K562 (cell line): Measurements from ENCODE around the gene ARL14EPL. TPM values are rescaled to one million over a fixed set of nuclear protein-coding genes. Genes with fewer than 3 reads are reported as not detected.

Experiments used
- ATAC-seq: fragments of 200-7000 bp; cut with Tn5 transposase; 3 replicates; pipeline ENCODE4 v1.9.1; 2020; ENCODE audit warnings: moderate library complexity
- BruUV-seq: library from RNA; stranded (reverse); fragments of 400-500 nt; replicated peaks from 2 replicates; lab custom pipeline; 2021; lab: Mats Ljungman, UMichigan
- CTCF ChIA-PET: fragments of 300-600 bp; formaldehyde crosslinking; extraction: SDS; loops from one replicate; lab custom pipeline; 2021; ENCODE audit warnings: low intra/inter-chr PET ratio; lab: Yijun Ruan, JAX
- POLR2A ChIA-PET: fragments of 300-600, 350-650 bp; sonication (Branson Sonifier 250); formaldehyde crosslinking; extraction: SDS; loops from one replicate; lab custom pipeline; 2021; ENCODE audit warnings: antibody characterized with exemption, inconsistent platforms; lab: Yijun Ruan, JAX
- DNase-seq, 4 experiments: peaks; one replicate each; pipeline versions ENCODE4 v3.0.0 to v3.0.0-alpha.2; 2011 to 2018; ENCODE audit warnings: low spot score in 3 of 4, mixed read lengths in 3 of 4; ENCODE audit errors: extremely low read depth in 1 of 4
- FAIRE-seq: peaks from 2 replicates; lab custom pipeline; 2011; peaks lifted over from hg19 to GRCh38; lab: Jason Lieb, UNC
- H2AFZ ChIP-seq: 2 replicates; pipeline ENCODE4 v1.6.0; 2011; ENCODE audit warnings: low read depth, low read length, control low read depth, inconsistent platforms
- H3K27ac ChIP-seq: fragments of 200-600 bp; 3 replicates; pipeline ENCODE4 v1.8.0; 2011; ENCODE audit warnings: low read depth, mild to moderate bottlenecking, control low read depth, inconsistent platforms, low read length, moderate library complexity, mixed read lengths; ENCODE audit errors: extremely low read depth
- H3K27me3 ChIP-seq, 2 experiments: fragments of 300-600 bp in 1 of 2; 2 replicates in 1 of 2; 3 replicates in 1 of 2; pipeline versions ENCODE4 v1.6.0 to v1.8.0; 2011; ENCODE audit warnings: inconsistent platforms in 2 of 2, low read length in 2 of 2, mild to moderate bottlenecking in 1 of 2, mixed read lengths in 1 of 2, moderate library complexity in 1 of 2; ENCODE audit not compliant: control insufficient read depth in 2 of 2, insufficient read depth in 2 of 2
- H3K36me3 ChIP-seq: fragments of 300-600 bp; 3 replicates; pipeline ENCODE4 v1.8.0; 2011; ENCODE audit warnings: mild to moderate bottlenecking, low read length, inconsistent platforms; ENCODE audit not compliant: control insufficient read depth, insufficient read depth
- H3K4me1 ChIP-seq, 2 experiments: fragments of 200-600 bp in 1 of 2; replicated peaks in 1 of 2; 2 replicates in 1 of 2; 3 replicates in 1 of 2; pipeline versions ENCODE4 v1.5.1 to v1.8.0; 2011; ENCODE audit warnings: inconsistent platforms in 2 of 2, low read length in 2 of 2, mild to moderate bottlenecking in 1 of 2, mixed read lengths in 1 of 2, moderate library complexity in 1 of 2; ENCODE audit not compliant: control insufficient read depth in 2 of 2, insufficient read depth in 2 of 2
- H3K4me2 ChIP-seq: 2 replicates; pipeline ENCODE4 v1.6.1; 2011; ENCODE audit warnings: low read length, control low read depth, inconsistent platforms, mixed read lengths; ENCODE audit not compliant: insufficient read depth
- H3K4me3 ChIP-seq: fragments of 200-600 bp; sonication (generic), shearing (Covaris generic); 2 replicates; pipeline ENCODE4 v1.5.1; 2016; ENCODE audit warnings: control low read depth, inconsistent platforms
- H3K79me2 ChIP-seq: fragments of 200-600 bp; 3 replicates; pipeline ENCODE4 v1.8.0; 2011; ENCODE audit warnings: low read length, inconsistent platforms; ENCODE audit not compliant: control insufficient read depth, insufficient read depth
- H3K9ac ChIP-seq, 2 experiments: 2 replicates each; pipeline versions ENCODE4 v1.6.0 to v1.6.1; 2011; ENCODE audit warnings: low read depth in 2 of 2, low read length in 2 of 2, control low read depth in 1 of 2, inconsistent platforms in 1 of 2, mild to moderate bottlenecking in 1 of 2, mixed read lengths in 1 of 2; ENCODE audit not compliant: insufficient read depth in 1 of 2
- H3K9me1 ChIP-seq: one replicate; pipeline ENCODE4 v1.6.0; 2011; ENCODE audit warnings: inconsistent platforms, mild to moderate bottlenecking, low read length, moderate library complexity; ENCODE audit not compliant: control insufficient read depth, insufficient read depth
- H3K9me3 ChIP-seq: replicated peaks from 2 replicates; pipeline ENCODE4 v1.5.1; 2011; ENCODE audit warnings: low read depth, low read length, inconsistent platforms; ENCODE audit not compliant: control insufficient read depth, insufficient read depth
- H4K20me1 ChIP-seq: replicated peaks from 2 replicates; pipeline ENCODE4 v1.6.1; 2011; ENCODE audit warnings: low read length, inconsistent platforms, mixed read lengths; ENCODE audit not compliant: control insufficient read depth, insufficient read depth
- CEBPB ChIP-seq: fragments of 450-650 bp; IDR thresholded peaks from 2 replicates; pipeline ENCODE4 v1.6.1; 2016; ENCODE audit warnings: missing genetic modification characterization, missing compliant biosample characterization
- DIDO1 ChIP-seq: fragments of 450-650 bp; IDR thresholded peaks from 2 replicates; pipeline ENCODE4 v1.6.1; 2016; ENCODE audit warnings: low read depth, missing biosample characterization, missing genetic modification characterization
- HMGXB4 ChIP-seq: sonication (generic); formaldehyde crosslinking; IDR thresholded peaks from 2 replicates; pipeline ENCODE4 v1.8.1; 2023; ENCODE audit warnings: mild to moderate bottlenecking, missing genetic modification reagents
- MTF1 ChIP-seq: fragments of 250-450 bp; sonication (Bioruptor Pico); IDR thresholded peaks from 2 replicates; pipeline ENCODE4 v1.9.0; 2021; ENCODE audit warnings: moderate library complexity, mild to moderate bottlenecking, inconsistent platforms, borderline replicate concordance
- RHOXF2B ChIP-seq: fragments of 250-450 bp; sonication (Bioruptor Pico); conservative IDR thresholded peaks from 2 replicates; pipeline ENCODE4 v1.5.1; 2021
- STAG1 ChIP-seq: sonication (generic); formaldehyde crosslinking; IDR thresholded peaks from 2 replicates; pipeline ENCODE4 v1.5.0; 2020; ENCODE audit warnings: missing genetic modification reagents, borderline replicate concordance
- TEAD1 ChIP-seq, 2 experiments: fragments of 450-650 bp in 1 of 2; sonication (generic) in 1 of 2; formaldehyde crosslinking; IDR thresholded peaks; 2 replicates each; pipeline versions ENCODE4 v1.4.0 to v1.8.0; 2020 to 2022; ENCODE audit warnings: mild to moderate bottlenecking in 2 of 2, missing genetic modification reagents in 1 of 2
- TGIF2 ChIP-seq: sonication (generic); formaldehyde crosslinking; IDR thresholded peaks from 2 replicates; pipeline ENCODE4 v1.8.1; 2022; ENCODE audit warnings: mild to moderate bottlenecking, missing genetic modification reagents, moderate library complexity
- ZBTB5 ChIP-seq: fragments of 450-650 bp; IDR thresholded peaks from 2 replicates; pipeline ENCODE4 v1.6.1; 2017; ENCODE audit warnings: antibody characterized with exemption
- ZKSCAN1 ChIP-seq: fragments of 150-350 bp; IDR thresholded peaks from 2 replicates; pipeline ENCODE4 v1.6.1; 2016; ENCODE audit warnings: low read depth, low read length
- ZNF444 ChIP-seq: fragments of 250-450 bp; sonication (Bioruptor Pico); IDR thresholded peaks from 2 replicates; pipeline ENCODE4 v1.4.0; 2020; ENCODE audit warnings: mild to moderate bottlenecking, moderate library complexity
- ZSCAN32 ChIP-seq: fragments of 450-650 bp; formaldehyde crosslinking; IDR thresholded peaks from 2 replicates; pipeline ENCODE4 v1.4.0; 2020; ENCODE audit warnings: mild to moderate bottlenecking, moderate library complexity
- WGBS: fragments of 100-300 bp; shearing (Covaris generic); methylation state at CpG from one replicate; pipeline ENCODE4 v1.1.6; 2016; ENCODE audit warnings: low coverage, mixed read lengths; ENCODE audit not compliant: insufficient coverage; ENCODE audit errors: missing lambda C conversion rate; 5-methylcytosine and 5-hydroxymethylcytosine counted together
- in situ Hi-C: fragments of 300-500 bp; cut with MboI; formaldehyde crosslinking; loops from 4 replicates; pipeline ENCODE4 v1.15.0; 2018; ENCODE audit warnings: inconsistent platforms, mixed read lengths
- intact Hi-C: fragments of 100-400 bp; cut with micrococcal nuclease; formaldehyde crosslinking; loops from 2 replicates; pipeline ENCODE4 v1.14.2; 2022
- polyA plus RNA-seq, 8 experiments: library from polyadenylated mRNA; depleted of rRNA in 4 of 8; stranded (reverse) in 5 of 8; unstranded in 3 of 8; fragments of >200 nt; fragmentation: Nextera tagmentation in 2 of 8; fragmentation: Illumina TruSeq in 1 of 8; extraction: Ambion mirVana in 2 of 8; extraction: Trizol in 1 of 8; gene quantifications; 2 replicates each; pipeline versions ENCODE4 v1.2.1 to v1.2.3, GENCODE V29; 2011 to 2014; ENCODE audit warnings: inconsistent platforms in 1 of 8, missing spikeins in 1 of 8
- total RNA-seq, 7 experiments: library from RNA; depleted of rRNA in 6 of 7; stranded (reverse); fragments of >200 nt in 6 of 7; fragmentation: Illumina TruSeq in 2 of 7; extraction: Trizol in 2 of 7; gene quantifications; 2 replicates each; pipeline versions ENCODE4 v1.2.1 to v1.2.3, GENCODE V29; 2011 to 2021; ENCODE audit warnings: low replicate concordance in 1 of 7

The ARL14EPL gene
- total and polyA plus RNA-seq, 9 of the 15 experiments (the other 6 are each of a cell fraction or from before 2014, with no cell fraction given): 0.06 to 0.14 (median 0.08) TPM; not detected in 5

GRCh38 chr5:115992848-115993350, 39.4 kb upstream of the ARL14EPL start:
- H3K27ac ChIP-seq: no peak overlapping the region
- 0% methylated on average over 5 of the region's 5 CpGs for WGBS
- FAIRE-seq (no peak), ATAC-seq (no peak), DNase-seq (no peak)
- H3K9me1 ChIP-seq: no peaks in the 10 kb centered on the region
- no peak overlapping the region for H3K4me2 ChIP-seq
- intact Hi-C loops (no loop called here), in situ Hi-C loops (no loop called here)
- no peak overlapping the region for H3K4me3 ChIP-seq
- peaks cover 0 to 7% of the 10 kb centered on the region in 2 experiments; a peak in 2 of 5 replicates for H3K27me3 ChIP-seq
- H3K9ac ChIP-seq: no peak overlapping the region
- CTCF ChIA-PET: no interaction called here
- H3K4me1 ChIP-seq: no peaks in the 10 kb centered on the region
- H4K20me1 ChIP-seq: no peaks in the 10 kb centered on the region
- no peaks in the 10 kb centered on the region for H3K9me3 ChIP-seq
- H2AFZ ChIP-seq: no peak overlapping the region
- BruUV-seq: no TSS peak
- H3K36me3 ChIP-seq: no peaks in the 10 kb centered on the region
- TF ChIP-seq TEAD1 (CRISPR knock-in tag; IDR thresholded peaks at IDR 0.05): no peak
- 0 out of 2 replicates have a peak, but pooled peaks have one; percentile 20 for TF ChIP-seq CEBPB (tag)
- POLR2A ChIA-PET: interaction anchor here (1.3 kb wide), 1 partner anchor 9 kb away, joined by 3 read pairs; no protein-coding TSS in a partner anchor
- no peaks in the 10 kb centered on the region for H3K79me2 ChIP-seq

GRCh38 chr5:115995351-115995750, 36.9 kb upstream of the ARL14EPL start:
- H4K20me1 ChIP-seq: no peaks in the 10 kb centered on the region
- TF ChIP-seq RHOXF2B (no peak), HMGXB4 (CRISPR knock-in tag) (no peak), TGIF2 (CRISPR knock-in tag) (no peak), ZKSCAN1 (no peak), ZBTB5 (no peak), DIDO1 (tag) (no peak), STAG1 (CRISPR knock-in tag) (no peak), MTF1 (no peak), ZNF444 (CRISPR knock-in tag) (no peak), ZSCAN32 (CRISPR knock-in tag) (no peak)
- TF ChIP-seq, all 486 proteins: peak for 0
- POLR2A ChIA-PET: no interaction called here
- 0% methylated on average over 6 of the region's 6 CpGs for WGBS
- in situ Hi-C loops: no loop called here
- H3K4me1 ChIP-seq: no peaks in the 10 kb centered on the region
- H3K27me3 ChIP-seq: no peaks in the 10 kb centered on the region
- FAIRE-seq (no peak), ATAC-seq (0 out of 3 replicates have a peak, but pooled peaks have one; percentile 28), DNase-seq (no peak)
- intact Hi-C loops: no loop called here
- CTCF ChIA-PET: no interaction called here
- no TSS peak for BruUV-seq
- no peaks in the 10 kb centered on the region for H3K9me1 ChIP-seq
- H2AFZ ChIP-seq: no peak overlapping the region
- no peak overlapping the region for H3K9ac ChIP-seq
- H3K27ac ChIP-seq: no peak overlapping the region
- no peaks in the 10 kb centered on the region for H3K79me2 ChIP-seq
- no peaks in the 10 kb centered on the region for H3K36me3 ChIP-seq
- H3K4me2 ChIP-seq: no peak overlapping the region
- H3K9me3 ChIP-seq: no peaks in the 10 kb centered on the region
- no peak overlapping the region for H3K4me3 ChIP-seq
